Astrocyte of the spinal cord (primary cell): ENCODE measurements around the gene CHCHD3.

Experiments
- DNase-seq: peaks from one replicate; pipeline ENCODE4 v3.0.0; 2011; ENCODE audit warnings: low read depth, low spot score
- H3K4me3 ChIP-seq: 2 replicates; pipeline ENCODE4 v1.5.1; 2011; ENCODE audit warnings: low read depth, mild to moderate bottlenecking, low read length, moderate library complexity
- CTCF ChIP-seq: IDR thresholded peaks from 2 replicates; pipeline ENCODE4 v1.5.1; 2012; ENCODE audit warnings: low read depth, mild to moderate bottlenecking, low read length, inconsistent platforms
- in situ Hi-C: cut with HindIII; loops from 2 replicates; pipeline ENCODE4 v1.10.0; 2017; ENCODE audit warnings: low sequenced_read_pairs

The CHCHD3 gene

GRCh38 chr7:132996581-132997242 is 85.2 kb downstream of the CHCHD3 start:
- in situ Hi-C loops = no loop called here
- no peak for TF ChIP-seq CTCF
- no peak for DNase-seq
- H3K4me3 ChIP-seq = no peak overlapping the region

- DNase-seq = no peak
- no peak for TF ChIP-seq CTCF
- no peak overlapping the region for H3K4me3 ChIP-seq
- in situ Hi-C loops = no loop called here
Measured at GRCh38 chr7:132993377-132994013, 88.4 kb downstream of the CHCHD3 start.

- in situ Hi-C loops = no loop called here
- no peak for DNase-seq
- no peak for TF ChIP-seq CTCF
- H3K4me3 ChIP-seq = no peak overlapping the region
Measured at GRCh38 chr7:132991615-132992587, 90.0 kb downstream of the CHCHD3 start.

- no peak overlapping the region for H3K4me3 ChIP-seq
- DNase-seq = no peak
- in situ Hi-C loops = no loop called here
- TF ChIP-seq CTCF = no peak
Measured at GRCh38 chr7:132988117-132988516, 93.8 kb downstream of the CHCHD3 start.

GRCh38 chr7:132980402-132980801 is 101.5 kb downstream of the CHCHD3 start:
- no peak for DNase-seq
- TF ChIP-seq CTCF = no peak
- in situ Hi-C loops = no loop called here
- H3K4me3 ChIP-seq = no peak overlapping the region

GRCh38 chr7:132979524-132979923 is 102.4 kb downstream of the CHCHD3 start:
- in situ Hi-C loops = no loop called here
- DNase-seq = no peak
- no peak overlapping the region for H3K4me3 ChIP-seq
- TF ChIP-seq CTCF = no peak
